HepG2 (cell line): ENCODE measurements around the gene PHRF1. TPM values are rescaled to one million over a fixed set of nuclear protein-coding genes. Genes with fewer than 3 reads are reported as not detected.
A peak's percentile ranks its signal among the peaks of the same experiment; 100 is the strongest.

Source experiments
- CEBPB ChIP-seq: IDR thresholded peaks from 2 replicates; pipeline ENCODE4 v1.6.1; 2011; ENCODE audit warnings: low read depth, low read length, improper control_type of control experiment, borderline replicate concordance
- GTF3A ChIP-seq: sonication (generic); formaldehyde crosslinking; conservative IDR thresholded peaks from 2 replicates; pipeline ENCODE4 v1.4.0; 2020; ENCODE audit warnings: mild to moderate bottlenecking, missing genetic modification reagents
- KIAA2018 ChIP-seq: sonication (generic); formaldehyde crosslinking; IDR thresholded peaks from 2 replicates; pipeline ENCODE4 v1.5.0; 2020; ENCODE audit warnings: mild to moderate bottlenecking, missing genetic modification reagents, borderline replicate concordance
- SALL1 ChIP-seq: sonication (generic); formaldehyde crosslinking; IDR thresholded peaks from 2 replicates; pipeline ENCODE4 v1.8.0; 2022; ENCODE audit warnings: mild to moderate bottlenecking, missing genetic modification reagents
- SALL2 ChIP-seq: sonication (generic); formaldehyde crosslinking; IDR thresholded peaks from 2 replicates; pipeline ENCODE4 v1.8.1; 2023; ENCODE audit warnings: mild to moderate bottlenecking, missing genetic modification reagents, inconsistent platforms
- YY1 ChIP-seq: IDR thresholded peaks from 2 replicates; pipeline ENCODE4 v1.6.1; 2011; ENCODE audit warnings: low read length, low read depth, moderate library complexity, mild to moderate bottlenecking; ENCODE audit not compliant: insufficient read depth, insufficient replicate concordance
- ZBTB20 ChIP-seq: sonication (generic); formaldehyde crosslinking; IDR thresholded peaks from 2 replicates; pipeline ENCODE4 v1.8.1; 2023; ENCODE audit warnings: missing genetic modification reagents, low read depth, mild to moderate bottlenecking, borderline replicate concordance
- ZNF225 ChIP-seq: sonication (generic); formaldehyde crosslinking; IDR thresholded peaks from 2 replicates; pipeline ENCODE4 v1.4.0; 2020; ENCODE audit warnings: mild to moderate bottlenecking, missing genetic modification reagents
- ZZZ3 ChIP-seq: sonication (generic); formaldehyde crosslinking; IDR thresholded peaks from 2 replicates; pipeline ENCODE4 v1.4.0; 2020; ENCODE audit warnings: missing genetic modification reagents, mild to moderate bottlenecking, borderline replicate concordance
- polyA plus RNA-seq, 8 experiments: library from polyadenylated mRNA; depleted of rRNA in 3 of 8; stranded (reverse) in 7 of 8; unstranded in 1 of 8; fragments of >200 nt; fragmentation: Illumina TruSeq in 4 of 8; extraction: Trizol in 4 of 8; gene quantifications; 2 replicates each; pipeline versions ENCODE4 v1.2.1 to v1.2.3, GENCODE V29; 2011 to 2016; ENCODE audit warnings: low read depth in 4 of 8, missing spikeins in 1 of 8, mixed read lengths in 1 of 8; ENCODE audit not compliant: insufficient read depth in 1 of 8
- total RNA-seq, 5 experiments: library from RNA; depleted of rRNA; stranded (reverse); fragments of >200 nt; fragmentation: Illumina TruSeq; extraction: Trizol; gene quantifications; 2 replicates each; pipeline ENCODE4 v1.2.3, GENCODE V29; 2016; ENCODE audit warnings: low read depth in 1 of 5
- TF ChIP-seq, protein P1 (sequence below): sonication (generic); formaldehyde crosslinking; IDR thresholded peaks from 2 replicates; pipeline ENCODE4 v1.9.0; 2021; ENCODE audit warnings: mild to moderate bottlenecking, missing genetic modification reagents
- TF ChIP-seq, protein P2 (sequence below): sonication (generic); formaldehyde crosslinking; IDR thresholded peaks from 2 replicates; pipeline ENCODE4 v1.4.0; 2020; ENCODE audit warnings: mild to moderate bottlenecking, low read depth, missing genetic modification reagents

Gene PHRF1
- total and polyA plus RNA-seq, 2 of the 13 experiments (the other 11 are each of a cell fraction or from before 2014, with no cell fraction given): 8.2 to 16.7 TPM

GRCh38 chr11:561148-562003 lies 14.9 kb upstream of the PHRF1 start (continued):
- TF ChIP-seq KIAA2018 (no peak), CEBPB (no peak), ZZZ3 (no peak), ZBTB20 (CRISPR knock-in tag) (0 out of 2 replicates have a peak, but pooled peaks have one; percentile 52), ZNF225 (no peak), YY1 (no peak), SALL2 (0 out of 2 replicates have a peak, but pooled peaks have one; percentile 41), GTF3A (CRISPR knock-in tag) (no peak), SALL1 (CRISPR knock-in tag) (peak; percentile 30; the same call in 1 of the 2 replicates)
- TF ChIP-seq, protein P1, sequence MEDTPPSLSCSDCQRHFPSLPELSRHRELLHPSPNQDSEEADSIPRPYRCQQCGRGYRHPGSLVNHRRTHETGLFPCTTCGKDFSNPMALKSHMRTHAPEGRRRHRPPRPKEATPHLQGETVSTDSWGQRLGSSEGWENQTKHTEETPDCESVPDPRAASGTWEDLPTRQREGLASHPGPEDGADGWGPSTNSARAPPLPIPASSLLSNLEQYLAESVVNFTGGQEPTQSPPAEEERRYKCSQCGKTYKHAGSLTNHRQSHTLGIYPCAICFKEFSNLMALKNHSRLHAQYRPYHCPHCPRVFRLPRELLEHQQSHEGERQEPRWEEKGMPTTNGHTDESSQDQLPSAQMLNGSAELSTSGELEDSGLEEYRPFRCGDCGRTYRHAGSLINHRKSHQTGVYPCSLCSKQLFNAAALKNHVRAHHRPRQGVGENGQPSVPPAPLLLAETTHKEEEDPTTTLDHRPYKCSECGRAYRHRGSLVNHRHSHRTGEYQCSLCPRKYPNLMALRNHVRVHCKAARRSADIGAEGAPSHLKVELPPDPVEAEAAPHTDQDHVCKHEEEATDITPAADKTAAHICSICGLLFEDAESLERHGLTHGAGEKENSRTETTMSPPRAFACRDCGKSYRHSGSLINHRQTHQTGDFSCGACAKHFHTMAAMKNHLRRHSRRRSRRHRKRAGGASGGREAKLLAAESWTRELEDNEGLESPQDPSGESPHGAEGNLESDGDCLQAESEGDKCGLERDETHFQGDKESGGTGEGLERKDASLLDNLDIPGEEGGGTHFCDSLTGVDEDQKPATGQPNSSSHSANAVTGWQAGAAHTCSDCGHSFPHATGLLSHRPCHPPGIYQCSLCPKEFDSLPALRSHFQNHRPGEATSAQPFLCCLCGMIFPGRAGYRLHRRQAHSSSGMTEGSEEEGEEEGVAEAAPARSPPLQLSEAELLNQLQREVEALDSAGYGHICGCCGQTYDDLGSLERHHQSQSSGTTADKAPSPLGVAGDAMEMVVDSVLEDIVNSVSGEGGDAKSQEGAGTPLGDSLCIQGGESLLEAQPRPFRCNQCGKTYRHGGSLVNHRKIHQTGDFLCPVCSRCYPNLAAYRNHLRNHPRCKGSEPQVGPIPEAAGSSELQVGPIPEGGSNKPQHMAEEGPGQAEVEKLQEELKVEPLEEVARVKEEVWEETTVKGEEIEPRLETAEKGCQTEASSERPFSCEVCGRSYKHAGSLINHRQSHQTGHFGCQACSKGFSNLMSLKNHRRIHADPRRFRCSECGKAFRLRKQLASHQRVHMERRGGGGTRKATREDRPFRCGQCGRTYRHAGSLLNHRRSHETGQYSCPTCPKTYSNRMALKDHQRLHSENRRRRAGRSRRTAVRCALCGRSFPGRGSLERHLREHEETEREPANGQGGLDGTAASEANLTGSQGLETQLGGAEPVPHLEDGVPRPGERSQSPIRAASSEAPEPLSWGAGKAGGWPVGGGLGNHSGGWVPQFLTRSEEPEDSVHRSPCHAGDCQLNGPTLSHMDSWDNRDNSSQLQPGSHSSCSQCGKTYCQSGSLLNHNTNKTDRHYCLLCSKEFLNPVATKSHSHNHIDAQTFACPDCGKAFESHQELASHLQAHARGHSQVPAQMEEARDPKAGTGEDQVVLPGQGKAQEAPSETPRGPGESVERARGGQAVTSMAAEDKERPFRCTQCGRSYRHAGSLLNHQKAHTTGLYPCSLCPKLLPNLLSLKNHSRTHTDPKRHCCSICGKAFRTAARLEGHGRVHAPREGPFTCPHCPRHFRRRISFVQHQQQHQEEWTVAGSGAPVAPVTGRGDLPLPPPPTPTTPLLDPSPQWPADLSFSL (CRISPR knock-in tag): no peak
- TF ChIP-seq, protein P2, sequence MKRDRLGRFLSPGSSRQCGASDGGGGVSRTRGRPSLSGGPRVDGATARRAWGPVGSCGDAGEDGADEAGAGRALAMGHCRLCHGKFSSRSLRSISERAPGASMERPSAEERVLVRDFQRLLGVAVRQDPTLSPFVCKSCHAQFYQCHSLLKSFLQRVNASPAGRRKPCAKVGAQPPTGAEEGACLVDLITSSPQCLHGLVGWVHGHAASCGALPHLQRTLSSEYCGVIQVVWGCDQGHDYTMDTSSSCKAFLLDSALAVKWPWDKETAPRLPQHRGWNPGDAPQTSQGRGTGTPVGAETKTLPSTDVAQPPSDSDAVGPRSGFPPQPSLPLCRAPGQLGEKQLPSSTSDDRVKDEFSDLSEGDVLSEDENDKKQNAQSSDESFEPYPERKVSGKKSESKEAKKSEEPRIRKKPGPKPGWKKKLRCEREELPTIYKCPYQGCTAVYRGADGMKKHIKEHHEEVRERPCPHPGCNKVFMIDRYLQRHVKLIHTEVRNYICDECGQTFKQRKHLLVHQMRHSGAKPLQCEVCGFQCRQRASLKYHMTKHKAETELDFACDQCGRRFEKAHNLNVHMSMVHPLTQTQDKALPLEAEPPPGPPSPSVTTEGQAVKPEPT (CRISPR knock-in tag): no peak
